Suprapubic skin (tissue), 3 donors: ENCODE results near the gene ZNFX1.

Experiments
- POLR2A ChIP-seq, 2 donors: fragments of 450-650 bp; IDR thresholded peaks; one replicate each; pipeline ENCODE4 v1.6.1; 2017; ENCODE audit warnings: antibody characterized with exemption in 2 of 2, mild to moderate bottlenecking in 2 of 2, moderate library complexity in 2 of 2
- TF ChIP-seq, protein P1 (sequence below), 2 donors: fragments of 200-600 bp in 1 of 2; fragments of 450-650 bp in 1 of 2; sonication (generic) in 1 of 2; IDR thresholded peaks; one replicate each; pipeline ENCODE4 v1.5.1; 2016 to 2019; ENCODE audit warnings: antibody characterized with exemption in 2 of 2, mild to moderate bottlenecking in 1 of 2, moderate library complexity in 1 of 2

DNA sequence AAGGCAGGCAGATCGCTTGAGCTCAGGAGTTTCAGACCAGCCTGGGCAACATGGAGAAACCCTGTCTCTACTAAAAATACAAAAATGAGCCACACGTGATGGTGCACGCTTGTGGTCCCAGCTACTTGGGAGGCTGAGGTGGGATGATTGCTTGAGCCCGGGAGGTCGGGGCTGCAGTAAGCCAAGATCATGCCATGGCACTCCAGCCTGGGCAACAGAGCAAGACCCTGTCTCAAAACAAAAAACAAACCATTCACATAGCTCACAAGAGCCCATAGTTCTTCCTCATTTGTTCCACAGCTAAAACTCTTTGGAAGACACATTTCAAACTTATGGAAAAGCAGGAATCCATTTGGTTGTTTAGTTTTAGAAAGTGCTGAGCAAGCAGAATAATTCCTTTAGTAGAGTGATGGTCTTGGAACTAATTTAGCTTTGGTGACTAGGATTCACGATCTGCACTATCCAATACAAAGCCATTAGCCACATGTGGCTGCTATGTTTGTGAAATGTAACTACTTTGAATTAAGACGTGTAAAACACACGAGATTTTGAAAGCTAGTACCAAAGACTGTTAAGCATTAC, 4.1 kb downstream of the ZNFX1 start:
- TF ChIP-seq, protein P1, sequence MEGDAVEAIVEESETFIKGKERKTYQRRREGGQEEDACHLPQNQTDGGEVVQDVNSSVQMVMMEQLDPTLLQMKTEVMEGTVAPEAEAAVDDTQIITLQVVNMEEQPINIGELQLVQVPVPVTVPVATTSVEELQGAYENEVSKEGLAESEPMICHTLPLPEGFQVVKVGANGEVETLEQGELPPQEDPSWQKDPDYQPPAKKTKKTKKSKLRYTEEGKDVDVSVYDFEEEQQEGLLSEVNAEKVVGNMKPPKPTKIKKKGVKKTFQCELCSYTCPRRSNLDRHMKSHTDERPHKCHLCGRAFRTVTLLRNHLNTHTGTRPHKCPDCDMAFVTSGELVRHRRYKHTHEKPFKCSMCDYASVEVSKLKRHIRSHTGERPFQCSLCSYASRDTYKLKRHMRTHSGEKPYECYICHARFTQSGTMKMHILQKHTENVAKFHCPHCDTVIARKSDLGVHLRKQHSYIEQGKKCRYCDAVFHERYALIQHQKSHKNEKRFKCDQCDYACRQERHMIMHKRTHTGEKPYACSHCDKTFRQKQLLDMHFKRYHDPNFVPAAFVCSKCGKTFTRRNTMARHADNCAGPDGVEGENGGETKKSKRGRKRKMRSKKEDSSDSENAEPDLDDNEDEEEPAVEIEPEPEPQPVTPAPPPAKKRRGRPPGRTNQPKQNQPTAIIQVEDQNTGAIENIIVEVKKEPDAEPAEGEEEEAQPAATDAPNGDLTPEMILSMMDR (IDR thresholded peaks at IDR 0.05) = no peak
- TF ChIP-seq POLR2A (IDR thresholded peaks at IDR 0.05) = no peak
